ENCODE measurements around the gene UBE2Q2. TPM values are rescaled to one million over a fixed set of nuclear protein-coding genes. Genes with fewer than 3 reads are reported as not detected.

UBE2Q2 gene
- total and polyA plus RNA-seq, 3 donors from 2014 or later: 36.4 to 44.8 (median 43.8) TPM

DNA sequence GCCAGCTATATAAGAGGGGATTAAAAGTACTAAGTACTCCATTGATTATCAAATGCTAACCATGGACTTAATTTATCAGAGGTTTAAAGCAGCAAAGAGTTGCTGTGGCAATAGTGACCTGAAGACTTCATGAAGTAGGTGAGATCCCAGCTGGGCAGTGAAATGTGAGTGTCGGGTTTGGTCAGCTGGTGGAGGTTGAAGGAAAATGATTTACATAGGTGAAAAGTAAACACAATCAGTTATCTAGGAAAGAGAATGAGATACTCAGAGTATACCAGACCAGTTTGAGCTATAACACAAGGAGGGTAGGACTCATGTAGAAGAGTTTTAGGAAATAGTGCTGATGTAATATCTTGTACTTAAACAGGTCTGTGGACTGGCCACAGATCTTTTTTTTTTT lies 43.9 kb downstream of the UBE2Q2 start:
- H3K4me1 ChIP-seq: no peaks in the 10 kb centered on the region
- WGBS, 2 donors: 100% methylated on average over 1 of the region's 1 CpG
- no peak for DNase-seq
- H3K27ac ChIP-seq: no peak overlapping the region
- no peaks in the 10 kb centered on the region for H3K36me3 ChIP-seq (ENCODE audit: low read depth, missing control alignments)
- no peaks in the 10 kb centered on the region for H3K9me3 ChIP-seq
- intact Hi-C loops (cut with DNase I; ENCODE audit: low total_unique reads): no loop called here
- no peaks in the 10 kb centered on the region for H3K27me3 ChIP-seq
- no peak overlapping the region for H3K4me3 ChIP-seq
- no peak for TF ChIP-seq POLR2A (IDR thresholded peaks at IDR 0.05)
- TF ChIP-seq, protein P1, sequence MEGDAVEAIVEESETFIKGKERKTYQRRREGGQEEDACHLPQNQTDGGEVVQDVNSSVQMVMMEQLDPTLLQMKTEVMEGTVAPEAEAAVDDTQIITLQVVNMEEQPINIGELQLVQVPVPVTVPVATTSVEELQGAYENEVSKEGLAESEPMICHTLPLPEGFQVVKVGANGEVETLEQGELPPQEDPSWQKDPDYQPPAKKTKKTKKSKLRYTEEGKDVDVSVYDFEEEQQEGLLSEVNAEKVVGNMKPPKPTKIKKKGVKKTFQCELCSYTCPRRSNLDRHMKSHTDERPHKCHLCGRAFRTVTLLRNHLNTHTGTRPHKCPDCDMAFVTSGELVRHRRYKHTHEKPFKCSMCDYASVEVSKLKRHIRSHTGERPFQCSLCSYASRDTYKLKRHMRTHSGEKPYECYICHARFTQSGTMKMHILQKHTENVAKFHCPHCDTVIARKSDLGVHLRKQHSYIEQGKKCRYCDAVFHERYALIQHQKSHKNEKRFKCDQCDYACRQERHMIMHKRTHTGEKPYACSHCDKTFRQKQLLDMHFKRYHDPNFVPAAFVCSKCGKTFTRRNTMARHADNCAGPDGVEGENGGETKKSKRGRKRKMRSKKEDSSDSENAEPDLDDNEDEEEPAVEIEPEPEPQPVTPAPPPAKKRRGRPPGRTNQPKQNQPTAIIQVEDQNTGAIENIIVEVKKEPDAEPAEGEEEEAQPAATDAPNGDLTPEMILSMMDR (IDR thresholded peaks at IDR 0.05): no peak

DNA sequence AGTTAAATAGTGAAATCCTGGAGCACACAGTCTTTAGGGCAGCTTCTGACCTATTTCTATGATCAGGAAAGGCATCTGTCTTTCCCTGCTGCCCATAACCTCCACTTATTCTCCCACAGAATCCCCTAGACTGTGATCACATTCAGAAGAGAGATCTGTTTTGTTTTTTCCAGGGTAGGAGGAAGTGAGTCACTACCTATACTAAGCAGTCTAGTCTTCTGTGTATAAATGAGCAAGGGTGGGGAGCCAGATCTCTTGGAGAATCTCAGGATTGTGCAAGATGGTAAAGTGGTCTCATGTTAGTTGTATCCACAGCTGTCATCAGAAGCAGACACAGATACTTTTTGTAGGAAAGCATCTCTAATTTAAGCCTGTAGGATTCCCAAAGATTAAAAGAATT lies 48.6 kb downstream of the UBE2Q2 start:
- H3K4me3 ChIP-seq: no peak overlapping the region
- intact Hi-C loops (cut with DNase I; ENCODE audit: low total_unique reads): no loop called here
- no peaks in the 10 kb centered on the region for H3K9me3 ChIP-seq
- DNase-seq: no peak
- TF ChIP-seq POLR2A (IDR thresholded peaks at IDR 0.05): no peak
- TF ChIP-seq, protein P1 (IDR thresholded peaks at IDR 0.05): no peak
- no peak overlapping the region for H3K27ac ChIP-seq
- H3K27me3 ChIP-seq: no peaks in the 10 kb centered on the region
- H3K36me3 ChIP-seq (ENCODE audit: low read depth, missing control alignments): no peaks in the 10 kb centered on the region
- H3K4me1 ChIP-seq: no peaks in the 10 kb centered on the region

GRCh38 chr15:75895731-75896130 lies 52.5 kb downstream of the UBE2Q2 start:
- H3K27me3 ChIP-seq: no peaks in the 10 kb centered on the region
- H3K4me3 ChIP-seq: no peak overlapping the region
- no peaks in the 10 kb centered on the region for H3K4me1 ChIP-seq
- H3K27ac ChIP-seq: no peak overlapping the region
- H3K9me3 ChIP-seq: no peaks in the 10 kb centered on the region
- DNase-seq: no peak
- no peaks in the 10 kb centered on the region for H3K36me3 ChIP-seq (ENCODE audit: low read depth, missing control alignments)
- TF ChIP-seq POLR2A (IDR thresholded peaks at IDR 0.05): no peak
- TF ChIP-seq, protein P1 (IDR thresholded peaks at IDR 0.05): no peak
- intact Hi-C loops (cut with DNase I; ENCODE audit: low total_unique reads): no loop called here
- 80 to 86% methylated on average over 2 of the region's 2 CpGs for WGBS, 2 donors

DNA sequence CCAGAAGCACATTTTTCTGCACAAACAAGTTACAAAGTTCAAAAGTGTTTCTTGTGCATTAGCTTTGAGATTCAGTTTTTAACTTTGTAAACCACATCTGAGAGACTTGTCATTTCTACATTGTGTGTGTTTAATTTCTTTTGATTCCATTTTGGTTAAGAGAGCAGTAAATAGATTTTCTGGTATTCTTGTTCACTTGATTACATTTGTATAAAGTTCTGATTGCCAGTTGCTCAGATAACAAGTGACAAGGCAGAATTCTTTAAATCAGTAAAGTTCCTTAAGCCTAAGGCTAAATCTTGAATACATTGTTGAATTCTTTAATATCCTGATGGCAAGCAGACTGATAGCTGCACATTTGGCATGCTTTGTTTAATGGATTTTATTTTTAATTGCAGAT lies 57.3 kb downstream of the UBE2Q2 start:
- intact Hi-C loops (cut with DNase I; ENCODE audit: low total_unique reads): no loop called here
- no peak for DNase-seq

GRCh38 chr15:75902129-75902557 lies 58.9 kb downstream of the UBE2Q2 start:
- no peak for DNase-seq
- no peaks in the 10 kb centered on the region for H3K9me3 ChIP-seq
- no peaks in the 10 kb centered on the region for H3K27me3 ChIP-seq
- no peaks in the 10 kb centered on the region for H3K4me1 ChIP-seq
- intact Hi-C loops (cut with DNase I; ENCODE audit: low total_unique reads): no loop called here
- H3K36me3 ChIP-seq (ENCODE audit: low read depth, missing control alignments): no peaks in the 10 kb centered on the region
- WGBS, 2 donors: 52 to 57% methylated on average over 8 of the region's 8 CpGs
- no peak overlapping the region for H3K4me3 ChIP-seq
- H3K27ac ChIP-seq: no peak overlapping the region
- TF ChIP-seq, protein P1 (IDR thresholded peaks at IDR 0.05): no peak

More for the DNA sequence above, 57.3 kb downstream of the UBE2Q2 start:
- Histone ChIP-seq H3K27ac (no peak overlapping the region), H3K36me3 (ENCODE audit: low read depth, missing control alignments) (no peaks in the 10 kb centered on the region), H3K4me3 (no peak overlapping the region), H3K9me3 (no peaks in the 10 kb centered on the region), H3K27me3 (no peaks in the 10 kb centered on the region), H3K4me1 (no peaks in the 10 kb centered on the region)
- TF ChIP-seq, protein P1 (IDR thresholded peaks at IDR 0.05): no peak
- no peak for TF ChIP-seq POLR2A (IDR thresholded peaks at IDR 0.05)
